Measurements from ENCODE around the gene SLC29A4.

- TF ChIP-seq POLR2A (IDR thresholded peaks at IDR 0.05), result no peak
- TF ChIP-seq CTCF (IDR thresholded peaks at IDR 0.05), result no peak
These were observed 66.2 kb downstream of the SLC29A4 start for GRCh38 chr7:5349005-5349380.

Measured in heart left ventricle (tissue), 13 donors.